HG03378 (cell line): ENCODE measurements around the gene ARHGEF17.

Source experiments
- ATAC-seq: cut with Tn5 transposase; IDR thresholded peaks from one replicate; pipeline ENCODE4 v1.9.1; 2021; ENCODE audit warnings: mild to moderate bottlenecking, moderate library complexity; ENCODE audit not compliant: unreplicated experiment

The ARHGEF17 gene

DNA sequence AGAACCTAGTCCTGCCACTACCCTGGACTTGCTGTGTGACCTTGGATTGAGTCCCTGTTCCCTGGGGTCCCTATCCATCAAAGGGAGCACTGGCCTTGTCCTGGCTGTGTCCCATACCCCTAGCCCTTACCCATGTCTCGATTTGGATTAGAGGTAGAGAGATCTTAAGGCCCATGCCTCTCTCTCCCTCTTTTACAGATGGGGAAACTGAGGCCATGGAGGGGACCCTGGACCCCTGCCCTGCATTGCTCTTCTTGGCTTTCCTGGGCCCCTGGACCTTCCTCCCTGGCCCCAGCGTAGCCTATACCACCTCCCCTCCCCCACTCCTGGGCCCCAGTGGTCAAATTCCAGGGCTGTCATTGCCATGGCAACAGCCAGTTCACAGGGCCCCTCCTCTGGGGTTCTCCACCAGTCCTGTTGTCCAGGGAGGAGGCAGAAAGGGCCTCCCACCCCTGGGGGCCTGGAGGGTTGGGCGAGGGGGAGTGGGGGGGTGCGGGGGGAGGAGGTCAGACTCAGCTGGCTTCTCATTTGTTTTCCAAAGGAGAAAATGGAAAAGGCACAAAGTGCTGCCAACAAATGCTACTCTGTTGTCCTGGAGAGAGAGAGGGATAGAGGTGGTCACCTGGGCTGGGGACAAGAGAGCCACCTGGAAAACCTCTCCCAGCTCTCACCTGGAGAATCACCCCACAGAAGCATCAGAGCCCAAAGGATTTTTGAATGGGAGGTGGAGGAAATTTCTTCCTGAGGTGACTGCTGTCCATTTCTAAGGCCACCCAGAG lies 23.3 kb downstream of the ARHGEF17 start:
- ATAC-seq = no peak

DNA sequence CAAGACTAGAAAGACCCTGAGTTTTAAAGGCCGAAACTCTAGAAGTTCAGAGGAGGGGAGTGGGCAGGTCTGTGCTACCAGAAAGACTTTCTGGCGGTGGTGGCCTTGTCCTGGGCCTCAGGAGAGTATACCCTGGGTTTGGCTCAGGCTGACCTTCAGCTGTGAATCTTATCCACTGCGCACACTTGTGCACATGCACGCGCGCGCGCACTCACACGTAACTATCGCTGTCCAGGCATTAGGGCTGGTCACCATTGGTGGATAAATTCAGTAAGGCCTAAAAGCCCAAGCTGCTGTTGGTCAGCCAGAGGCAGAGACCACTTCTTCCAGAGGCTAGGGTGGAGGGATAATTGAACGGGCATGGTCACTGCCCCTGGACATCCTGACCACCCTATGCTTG lies 25.1 kb downstream of the ARHGEF17 start:
- ATAC-seq = no peak

DNA sequence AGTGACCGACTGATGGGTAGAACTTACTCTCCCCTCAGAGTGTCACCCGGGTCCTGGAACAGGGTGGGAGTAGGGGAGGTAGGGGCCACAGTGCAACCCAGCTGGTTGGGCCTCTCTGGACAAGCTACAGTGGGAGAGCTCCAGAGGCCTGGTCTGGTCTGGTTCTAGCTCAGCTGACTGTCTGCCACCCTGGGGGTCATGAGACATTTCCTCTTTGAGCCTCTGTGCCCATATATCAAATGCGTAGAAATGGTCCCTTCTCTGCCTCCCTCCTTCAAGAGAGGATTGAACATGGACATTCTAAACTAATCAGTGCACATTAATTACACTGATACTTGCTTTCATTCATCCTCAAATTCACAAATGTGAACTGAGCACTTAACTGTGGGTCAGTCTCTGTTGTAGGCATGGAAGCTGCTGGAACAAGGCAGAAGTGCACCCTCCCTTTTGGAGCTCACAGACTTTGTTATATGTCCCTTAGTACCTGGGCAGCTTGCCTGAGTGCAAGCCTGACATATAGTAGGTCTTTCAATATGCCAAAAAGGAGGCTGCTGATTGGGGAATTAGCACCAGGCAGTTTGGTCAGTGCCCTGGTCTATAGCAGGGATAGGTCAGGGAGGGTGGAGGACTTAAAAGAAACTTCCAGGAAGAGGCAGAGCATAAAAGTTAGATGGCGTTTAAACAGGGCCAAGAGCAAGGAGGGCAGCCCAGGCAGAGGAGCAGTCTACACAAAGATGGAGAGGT lies 25.7 kb downstream of the ARHGEF17 start:
- no peak for ATAC-seq

DNA sequence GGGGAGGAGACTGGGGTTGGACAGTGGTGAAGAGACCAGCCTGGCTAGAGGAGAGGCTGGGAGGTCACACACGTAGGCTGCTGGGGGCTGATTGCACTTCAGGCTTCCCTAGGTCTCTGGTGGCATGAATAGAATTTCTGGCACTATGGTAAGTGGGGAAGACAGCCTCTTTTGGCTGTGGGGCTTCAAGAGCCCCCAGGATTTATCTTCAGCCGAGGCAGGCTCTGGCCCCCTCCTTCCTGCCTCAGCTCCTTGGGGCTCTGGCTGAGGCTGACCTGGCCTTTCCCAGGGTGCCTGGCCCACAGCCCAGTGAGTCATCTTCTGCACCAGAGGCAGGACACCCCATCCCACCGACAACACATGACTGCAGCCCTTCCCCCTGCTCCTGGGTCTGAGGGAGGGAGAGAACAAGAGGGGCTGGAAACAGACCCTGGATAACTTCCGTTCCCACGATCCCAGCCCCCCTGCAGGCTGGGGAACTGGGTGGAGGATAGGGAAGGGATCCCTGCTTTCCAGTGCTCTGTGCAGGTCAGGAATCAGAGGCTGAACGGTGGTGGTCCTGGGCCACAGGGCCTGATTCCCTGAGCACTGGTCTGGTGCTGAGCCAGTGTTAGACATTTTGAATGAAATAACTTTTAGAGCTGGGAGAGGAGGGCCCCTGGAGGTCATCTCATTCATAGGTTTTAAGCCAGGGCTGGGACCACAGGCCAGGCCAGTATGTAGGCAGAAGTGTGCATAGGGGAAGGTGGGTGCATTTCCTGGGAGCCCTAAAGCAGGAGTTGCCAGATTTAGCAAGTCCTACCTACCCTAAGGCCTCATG lies 26.5 kb downstream of the ARHGEF17 start:
- ATAC-seq = no peak

DNA sequence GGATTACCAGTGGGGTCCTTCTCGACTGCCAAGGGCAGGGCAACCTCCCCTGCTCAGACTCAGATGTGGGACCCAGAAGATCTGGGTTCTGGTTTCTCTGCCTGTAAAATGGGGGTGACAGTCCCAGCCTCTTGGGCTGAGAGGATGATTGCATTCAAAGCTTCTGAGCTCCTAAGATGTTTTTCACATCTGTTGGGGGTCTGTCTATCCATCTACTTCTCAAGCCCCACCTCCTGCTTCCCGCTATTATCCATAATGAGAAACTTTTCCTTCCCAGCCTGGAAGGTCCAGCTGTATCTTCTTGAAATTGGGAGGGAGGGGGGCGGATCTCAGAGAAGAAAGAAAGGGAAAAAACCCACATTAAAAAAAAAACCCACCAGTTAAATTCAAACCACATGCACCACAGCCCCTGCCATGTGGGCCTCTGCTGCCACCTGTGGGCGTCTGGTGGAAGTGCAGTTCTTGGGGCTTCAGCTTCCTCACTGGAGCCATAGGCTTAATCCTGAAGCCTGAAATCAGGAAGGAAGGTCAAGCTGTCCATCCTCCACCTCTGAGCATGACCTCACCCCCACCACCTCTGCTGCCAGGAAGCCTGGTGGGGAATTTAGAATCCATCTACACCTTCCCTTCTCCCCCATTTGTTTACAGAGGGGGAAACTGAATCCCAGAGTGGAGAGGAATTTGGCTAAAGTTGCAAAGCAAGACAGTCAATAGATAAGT lies 27.3 kb downstream of the ARHGEF17 start:
- no peak for ATAC-seq

DNA sequence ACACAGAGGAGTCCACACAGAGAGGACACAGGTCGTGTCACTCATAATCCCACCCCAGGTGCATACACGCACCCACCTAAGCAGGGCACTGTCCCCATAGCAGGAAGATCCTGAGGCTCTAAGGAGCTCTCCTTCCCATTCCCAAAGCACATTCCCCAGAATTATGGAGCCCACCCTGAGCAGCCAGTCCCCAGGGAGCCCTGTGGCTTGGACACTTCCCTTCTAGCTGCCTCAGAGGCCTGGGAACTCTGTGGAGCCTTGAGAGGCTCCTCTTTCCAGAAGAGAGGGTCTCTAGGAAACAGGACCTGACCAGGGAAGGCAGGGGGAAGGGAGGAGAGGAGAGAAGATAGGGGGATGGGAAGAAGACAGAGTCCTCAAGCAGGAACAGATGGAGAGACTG lies 29.8 kb downstream of the ARHGEF17 start:
- ATAC-seq = no peak

DNA sequence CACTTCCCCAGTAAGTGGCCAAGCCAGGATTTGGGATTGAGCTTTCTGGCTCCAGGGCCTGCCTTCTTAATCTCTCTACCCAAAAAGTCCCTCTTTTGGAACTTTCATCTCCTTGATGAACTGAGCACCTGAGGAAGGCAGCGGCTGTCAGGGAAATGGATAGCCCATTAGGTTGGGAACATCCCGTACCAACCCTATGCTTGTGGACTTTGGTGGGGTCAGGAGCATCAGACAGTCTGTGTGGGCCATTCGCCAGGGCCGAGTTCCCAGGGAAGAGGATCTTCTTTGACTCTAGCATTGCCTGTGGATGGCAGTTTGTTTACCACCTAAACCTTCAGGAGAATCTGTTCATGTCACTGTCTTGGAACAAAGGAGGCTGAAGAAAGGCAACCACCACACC lies 30.2 kb downstream of the ARHGEF17 start:
- ATAC-seq = no peak

DNA sequence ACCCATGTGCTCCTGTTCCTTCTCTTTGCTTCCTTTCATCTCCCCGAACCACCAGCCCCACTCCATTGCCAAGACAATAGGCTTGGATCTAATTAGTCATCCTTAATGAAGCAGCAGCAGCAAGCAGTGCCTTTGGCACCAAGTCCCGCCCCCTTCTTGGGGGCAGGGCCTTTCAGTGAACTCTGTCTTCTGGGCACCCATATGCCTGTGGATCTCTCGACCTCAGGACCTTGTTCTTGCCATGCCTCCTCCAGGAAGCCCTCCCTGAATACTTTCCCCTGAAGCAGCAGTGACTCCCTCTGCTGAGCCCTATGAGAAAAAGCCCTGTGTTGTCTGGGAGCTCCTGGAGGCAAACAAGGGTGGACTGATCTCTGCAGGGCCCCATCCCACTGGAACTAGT lies 32.1 kb downstream of the ARHGEF17 start:
- ATAC-seq = no peak

DNA sequence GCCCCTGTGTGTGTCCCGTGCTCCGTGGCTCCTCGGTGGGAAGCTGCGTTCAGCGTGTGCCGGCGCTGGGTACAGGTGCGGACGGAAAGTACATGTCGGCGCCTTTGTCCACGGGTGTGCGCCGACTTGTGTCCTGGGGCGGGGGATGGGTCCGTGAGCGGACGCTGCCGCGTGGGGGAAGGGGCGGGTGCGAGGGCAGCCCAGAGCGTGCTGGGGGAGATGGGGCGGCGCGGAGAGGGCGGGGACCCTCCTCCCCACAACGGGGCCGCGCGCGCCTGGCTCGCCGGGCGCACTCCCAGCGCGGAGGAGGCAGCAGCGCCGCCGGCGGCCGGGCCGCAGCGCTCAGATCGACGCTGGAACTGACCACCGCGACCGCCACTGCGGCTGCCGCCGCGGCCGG lies 34.6 kb downstream of the ARHGEF17 start:
- ATAC-seq = no peak

DNA sequence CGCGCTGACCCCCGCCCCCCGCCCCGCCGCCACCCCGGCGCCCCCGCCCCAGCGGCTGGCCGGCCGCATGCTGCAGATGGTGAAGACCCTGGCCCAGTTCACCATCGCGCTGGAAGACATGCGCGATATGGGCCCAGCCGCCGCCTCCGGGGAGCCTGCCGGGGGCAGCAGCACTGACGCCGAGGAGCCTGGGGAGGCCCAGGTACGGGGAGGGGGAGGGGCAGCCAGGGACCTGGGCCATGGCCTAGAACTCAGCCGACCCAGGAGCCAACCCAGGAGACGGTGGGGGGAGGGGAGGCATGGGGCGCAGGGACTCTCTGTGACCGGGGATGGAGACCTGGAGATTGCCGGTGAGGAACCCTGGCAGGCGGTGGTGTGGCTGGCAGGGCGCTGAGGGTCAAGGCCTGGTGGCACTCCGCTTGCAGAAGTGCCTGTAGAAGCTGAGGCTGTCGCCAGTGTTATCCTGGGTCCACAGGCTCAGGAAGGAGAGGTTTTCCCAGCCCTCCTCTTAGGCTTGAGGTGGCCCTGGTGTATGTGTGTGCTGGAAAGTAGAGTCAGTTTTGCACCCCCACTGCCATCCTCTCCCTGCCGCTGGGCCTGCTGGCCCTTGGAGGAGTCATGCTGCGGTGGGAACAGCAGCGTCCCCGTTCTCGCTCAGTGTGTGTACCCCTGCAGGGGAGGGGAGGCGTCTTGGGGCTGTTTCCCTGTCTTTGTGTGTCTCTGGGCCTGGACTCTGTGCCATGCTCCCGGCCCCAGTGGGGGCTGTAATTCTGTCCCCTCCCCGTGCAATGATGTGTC lies 35.2 kb downstream of the ARHGEF17 start:
- ATAC-seq = no peak

DNA sequence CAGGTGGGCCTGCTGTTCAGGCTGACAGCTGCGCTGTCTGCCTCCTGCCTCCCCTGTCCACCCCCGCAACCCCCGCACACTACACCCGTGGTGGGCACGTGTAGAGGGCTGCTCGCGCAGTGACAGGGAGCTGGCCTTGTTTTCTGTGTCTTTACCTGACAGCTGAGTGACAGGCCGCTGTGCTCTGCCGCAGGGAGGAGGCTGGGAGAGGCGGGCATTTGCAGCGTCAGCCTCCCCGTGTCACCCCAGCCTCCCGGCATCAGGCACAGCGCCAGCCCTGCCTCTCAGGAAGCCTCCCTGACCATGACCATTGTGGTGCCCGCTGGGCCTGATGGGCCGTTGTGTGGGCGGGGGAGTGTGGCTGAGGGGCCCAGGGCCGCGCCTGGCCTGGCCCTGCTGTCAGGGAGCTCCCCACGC lies 36.1 kb downstream of the ARHGEF17 start:
- no peak for ATAC-seq

DNA sequence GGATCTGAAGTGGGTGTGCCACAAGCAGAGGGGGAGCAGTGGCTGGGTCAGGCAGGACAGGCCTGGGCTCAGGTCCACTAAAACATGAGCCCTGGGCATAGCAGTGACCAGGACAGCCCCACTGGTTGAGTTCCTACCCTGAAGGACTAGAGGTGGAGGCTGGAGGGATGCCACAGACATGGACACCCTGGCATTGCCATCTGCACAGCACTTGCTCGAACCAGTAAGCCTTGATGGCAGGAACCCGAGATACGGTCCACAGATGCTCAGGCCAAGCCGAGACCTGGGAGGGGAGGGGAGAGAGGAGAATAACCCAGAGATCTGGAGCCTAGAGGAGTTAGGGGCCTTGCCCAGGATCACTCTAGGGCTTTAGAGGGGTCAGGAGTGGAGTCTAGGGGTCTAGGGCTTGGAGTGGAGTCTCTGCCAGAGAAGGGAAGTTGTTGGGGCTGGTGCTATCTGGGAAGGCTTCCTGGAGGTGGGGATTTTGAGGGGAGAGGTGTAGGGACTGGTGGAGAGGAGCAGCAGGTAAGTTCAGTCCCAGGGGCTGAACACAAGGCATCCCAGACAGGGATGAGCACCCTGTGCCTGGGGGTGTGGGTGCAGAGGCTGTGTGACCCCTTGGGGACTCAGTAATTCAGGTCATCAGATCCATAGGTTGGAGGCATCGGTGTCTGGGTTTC lies 37.5 kb downstream of the ARHGEF17 start:
- no peak for ATAC-seq

DNA sequence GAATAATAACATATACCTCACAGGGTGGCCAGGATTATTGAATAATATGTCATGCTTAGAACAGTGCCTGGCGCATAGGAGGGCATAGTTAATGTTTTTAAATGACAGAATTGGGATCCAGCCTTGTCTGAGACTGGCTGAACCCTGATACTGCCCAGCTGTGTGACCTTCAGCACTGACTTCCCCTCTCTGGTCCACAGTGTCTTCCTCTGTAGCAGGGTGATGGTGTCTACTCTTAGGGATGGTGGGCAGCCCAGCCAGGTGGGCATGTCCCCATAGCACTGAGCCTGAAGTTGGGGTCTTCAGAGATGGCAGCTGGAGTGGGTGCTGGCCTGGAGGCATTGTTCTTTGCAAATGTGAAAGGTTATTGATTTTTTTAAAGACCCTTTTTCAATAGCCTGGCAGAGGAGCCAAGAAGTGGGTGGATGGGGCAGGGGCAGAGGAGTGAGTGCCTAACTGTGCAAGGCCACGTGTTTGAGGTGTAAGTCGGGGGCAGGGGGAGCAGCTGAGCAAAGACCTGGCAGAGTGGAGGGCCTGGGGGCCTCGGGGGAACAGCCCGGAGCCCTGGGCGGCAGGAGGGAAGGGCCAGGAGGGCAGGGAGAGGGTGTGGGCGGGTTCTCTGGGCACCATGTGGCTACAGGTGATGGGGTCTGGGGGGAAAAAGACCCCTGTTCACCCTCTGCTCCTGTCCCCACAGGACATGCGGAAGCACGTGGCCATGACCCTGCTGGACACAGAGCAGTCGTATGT lies 38.3 kb downstream of the ARHGEF17 start:
- ATAC-seq = no peak

DNA sequence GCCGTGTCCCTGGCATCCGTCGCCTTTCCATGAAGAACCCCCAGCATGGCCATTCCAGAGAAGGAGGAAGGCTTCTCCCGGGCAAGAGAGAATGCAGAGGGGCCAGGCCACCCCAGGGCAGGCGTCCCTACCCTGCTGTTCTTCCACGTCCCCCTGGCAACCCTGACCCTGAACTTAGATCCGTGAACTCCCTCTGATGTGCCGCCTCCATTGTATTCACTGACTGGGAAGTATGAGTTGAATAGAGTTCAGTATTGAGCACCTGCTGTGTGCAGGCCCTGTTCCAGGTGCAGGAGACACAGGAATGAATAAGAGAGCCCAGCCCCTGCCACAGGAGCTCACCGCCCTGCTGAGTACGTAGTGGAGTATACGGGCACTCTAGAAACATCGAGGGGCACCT lies 39.0 kb downstream of the ARHGEF17 start:
- ATAC-seq = no peak

DNA sequence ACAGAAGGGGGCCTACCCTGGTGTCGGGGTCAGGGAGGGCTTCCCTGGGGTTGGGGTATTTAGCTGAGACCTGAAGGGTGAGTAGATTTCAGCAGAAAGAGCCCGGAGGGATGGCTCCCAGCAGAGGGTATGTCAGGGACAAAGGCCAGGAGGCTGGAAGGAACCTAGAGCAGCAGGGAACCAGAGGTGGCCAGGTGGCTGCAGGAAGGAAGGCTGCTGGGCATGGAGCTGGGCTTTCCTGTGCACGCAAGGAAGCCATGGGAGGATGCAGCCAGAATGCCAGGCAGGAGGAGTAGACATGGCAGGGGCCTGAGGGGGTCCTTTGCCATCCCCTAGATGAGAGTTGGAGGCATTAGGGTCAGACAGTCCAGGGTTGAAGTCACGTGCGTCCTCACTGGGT lies 40.8 kb downstream of the ARHGEF17 start:
- ATAC-seq = no peak

DNA sequence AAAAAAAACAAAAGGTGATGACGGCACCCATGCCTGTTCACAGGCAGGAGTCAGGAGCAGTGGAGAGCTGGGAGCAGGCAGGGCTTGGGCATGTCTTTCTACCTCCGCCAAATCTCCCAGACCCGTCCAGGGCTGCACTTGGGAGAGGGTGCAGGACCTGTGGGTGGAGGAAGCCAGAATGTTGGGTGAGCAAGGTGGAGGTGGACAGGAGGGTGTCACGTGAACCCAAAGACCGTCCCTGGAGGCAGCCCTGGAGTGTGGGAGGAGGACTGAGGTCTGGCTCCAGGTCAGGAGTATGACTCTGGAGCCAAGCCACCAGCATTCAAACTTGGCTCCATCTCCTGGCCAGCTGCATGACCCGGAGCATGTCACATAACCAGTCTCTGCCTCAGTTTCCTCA lies 41.6 kb downstream of the ARHGEF17 start:
- ATAC-seq = no peak

DNA sequence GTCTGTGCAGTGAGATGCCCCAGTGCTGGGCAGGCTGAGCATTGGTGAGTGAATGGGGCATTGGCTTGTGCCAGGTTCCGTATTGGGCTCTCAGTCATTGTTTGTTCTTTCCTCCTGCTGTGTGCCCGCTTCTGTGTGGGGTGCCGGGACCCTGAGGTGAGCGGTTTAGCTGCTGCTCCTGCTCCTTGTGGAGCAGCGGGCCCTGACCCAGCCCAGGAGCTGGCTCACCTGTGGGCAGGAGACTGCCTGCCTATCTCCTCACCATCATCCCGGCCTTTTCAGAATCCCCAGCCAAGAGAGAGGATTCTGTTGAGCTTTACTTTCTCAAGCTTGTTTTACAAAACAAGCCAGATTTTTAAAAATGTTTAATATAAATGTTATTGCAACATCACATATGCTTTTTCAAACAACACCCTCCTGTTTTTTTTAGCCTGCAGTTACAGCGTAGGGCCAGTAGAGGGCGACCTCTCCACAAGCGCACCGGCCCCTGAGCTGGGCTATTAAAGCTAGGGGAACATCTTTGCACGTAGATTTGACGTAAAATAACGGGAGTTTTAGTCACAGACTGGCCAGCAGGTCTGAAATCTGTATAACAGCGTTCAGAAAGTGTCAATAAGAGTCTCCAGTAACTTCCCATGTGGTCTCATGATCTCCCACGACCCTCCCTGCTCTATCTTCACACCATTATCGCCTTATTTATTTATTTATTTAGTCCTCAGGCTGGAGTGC lies 43.0 kb downstream of the ARHGEF17 start:
- ATAC-seq = no peak

DNA sequence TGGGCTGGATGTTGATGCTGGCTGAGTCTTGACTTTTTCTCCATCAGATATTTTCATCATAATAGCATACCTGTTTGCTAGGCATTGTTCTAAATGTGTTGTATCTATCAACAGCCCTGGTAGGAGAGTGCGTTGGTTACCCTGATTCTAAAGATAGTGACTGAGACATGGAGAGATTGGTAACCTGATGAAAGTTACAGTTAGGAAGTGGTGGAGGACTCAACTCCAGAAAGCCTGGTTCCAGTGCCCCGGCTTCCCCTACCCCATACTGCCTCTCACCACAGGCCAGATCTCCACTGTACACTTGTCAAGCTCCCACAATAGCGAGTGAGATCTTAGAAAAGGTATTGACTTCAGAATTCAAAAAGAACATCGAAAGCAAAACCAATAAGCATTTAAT lies 45.3 kb downstream of the ARHGEF17 start:
- no peak for ATAC-seq
